AG04450 (cell line): ENCODE measurements around the gene DLX3. TPM values are rescaled to one million over a fixed set of nuclear protein-coding genes. Genes with fewer than 3 reads are reported as not detected.

Experiments
- CTCF ChIA-PET: fragments of 300-600, 350-600 bp; formaldehyde crosslinking; extraction: SDS; loops from one replicate; lab custom pipeline; 2022; ENCODE audit warnings: antibody characterized with exemption, inconsistent platforms; lab: Charles Lee
- POLR2A ChIA-PET: fragments of 350-600 bp; formaldehyde crosslinking; extraction: SDS; loops from one replicate; lab custom pipeline; 2021; ENCODE audit warnings: antibody characterized with exemption, inconsistent platforms; lab: Yijun Ruan, JAX
- DNase-seq: peaks from one replicate; pipeline ENCODE4 v3.0.0-alpha.2; 2011; ENCODE audit warnings: low read depth, low spot score
- H3K27ac ChIP-seq: one replicate; pipeline ENCODE4 v1.5.1; 2012; ENCODE audit warnings: low read depth, low read length, control low read depth
- H3K27me3 ChIP-seq: one replicate; pipeline ENCODE4 v1.6.0; 2012; ENCODE audit warnings: low read length; ENCODE audit not compliant: control insufficient read depth, insufficient read depth
- H3K4me3 ChIP-seq: 2 replicates; pipeline ENCODE4 v1.5.1; 2011; ENCODE audit warnings: mild to moderate bottlenecking, low read depth, low read length, control low read depth
- H3K9me3 ChIP-seq: 2 replicates; pipeline ENCODE4 v1.5.1; 2012; ENCODE audit warnings: low read length; ENCODE audit not compliant: control insufficient read depth, insufficient read depth
- polyA plus RNA-seq: library from polyadenylated mRNA; depleted of rRNA; stranded (reverse); fragments of >200 nt; gene quantifications from 2 replicates; pipeline ENCODE4 v1.2.3, GENCODE V29; 2011
- TF ChIP-seq, protein P1 (sequence below): IDR thresholded peaks from 2 replicates; pipeline ENCODE4 v1.5.1; 2011; ENCODE audit warnings: low read depth, low read length, control low read depth, inconsistent platforms

The DLX3 gene
- polyA plus RNA-seq, 1 experiment, result not detected

DNA sequence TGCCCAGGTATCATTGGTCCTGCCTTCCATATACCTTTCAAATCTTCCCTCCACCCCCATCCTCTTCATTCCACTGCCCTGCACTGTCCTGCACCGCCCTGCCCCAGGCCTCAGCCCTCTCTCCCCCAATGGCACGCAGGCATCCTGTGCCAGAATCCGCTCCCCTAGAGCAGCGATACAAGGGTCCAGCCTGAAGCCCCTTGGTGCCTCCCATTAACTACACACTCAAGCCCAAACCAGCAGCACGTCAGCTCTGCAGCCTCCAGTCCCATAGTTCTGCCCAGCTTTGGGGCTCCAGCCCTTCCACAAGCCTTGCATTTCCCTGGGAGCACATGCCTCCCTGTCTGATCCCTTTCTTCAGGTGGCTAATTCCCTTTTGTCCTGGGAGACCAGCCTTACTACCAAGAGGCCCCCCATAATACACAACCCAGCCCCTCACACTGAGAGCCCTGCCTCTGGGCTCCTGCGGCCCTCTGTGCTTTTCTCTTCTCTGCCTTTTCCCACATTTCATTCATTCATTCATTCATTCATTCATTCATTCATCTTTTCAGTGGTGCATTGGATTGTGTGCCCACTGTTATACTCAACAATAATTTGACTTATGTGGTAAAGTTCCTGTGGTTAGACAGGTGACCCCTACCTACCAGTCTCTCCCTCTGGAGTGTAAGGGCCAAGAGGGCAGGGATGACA, 26.8 kb upstream of the DLX3 start:
- no peak overlapping the region for H3K4me3 ChIP-seq
- H3K9me3 ChIP-seq, result no peaks in the 10 kb centered on the region
- H3K27me3 ChIP-seq, result peaks cover 3% of the 10 kb centered on the region
- ChIA-PET CTCF (interaction anchor here (1.0 to 2.2 kb wide), 4 partner anchors 24 to 72 kb away, joined by 6 to 11 read pairs (median 8); partner anchors contain the start of gene PDK2), POLR2A (no interaction called here)
- no peak for DNase-seq
- no peak overlapping the region for H3K27ac ChIP-seq
- TF ChIP-seq, protein P1, sequence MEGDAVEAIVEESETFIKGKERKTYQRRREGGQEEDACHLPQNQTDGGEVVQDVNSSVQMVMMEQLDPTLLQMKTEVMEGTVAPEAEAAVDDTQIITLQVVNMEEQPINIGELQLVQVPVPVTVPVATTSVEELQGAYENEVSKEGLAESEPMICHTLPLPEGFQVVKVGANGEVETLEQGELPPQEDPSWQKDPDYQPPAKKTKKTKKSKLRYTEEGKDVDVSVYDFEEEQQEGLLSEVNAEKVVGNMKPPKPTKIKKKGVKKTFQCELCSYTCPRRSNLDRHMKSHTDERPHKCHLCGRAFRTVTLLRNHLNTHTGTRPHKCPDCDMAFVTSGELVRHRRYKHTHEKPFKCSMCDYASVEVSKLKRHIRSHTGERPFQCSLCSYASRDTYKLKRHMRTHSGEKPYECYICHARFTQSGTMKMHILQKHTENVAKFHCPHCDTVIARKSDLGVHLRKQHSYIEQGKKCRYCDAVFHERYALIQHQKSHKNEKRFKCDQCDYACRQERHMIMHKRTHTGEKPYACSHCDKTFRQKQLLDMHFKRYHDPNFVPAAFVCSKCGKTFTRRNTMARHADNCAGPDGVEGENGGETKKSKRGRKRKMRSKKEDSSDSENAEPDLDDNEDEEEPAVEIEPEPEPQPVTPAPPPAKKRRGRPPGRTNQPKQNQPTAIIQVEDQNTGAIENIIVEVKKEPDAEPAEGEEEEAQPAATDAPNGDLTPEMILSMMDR, result no peak

DNA sequence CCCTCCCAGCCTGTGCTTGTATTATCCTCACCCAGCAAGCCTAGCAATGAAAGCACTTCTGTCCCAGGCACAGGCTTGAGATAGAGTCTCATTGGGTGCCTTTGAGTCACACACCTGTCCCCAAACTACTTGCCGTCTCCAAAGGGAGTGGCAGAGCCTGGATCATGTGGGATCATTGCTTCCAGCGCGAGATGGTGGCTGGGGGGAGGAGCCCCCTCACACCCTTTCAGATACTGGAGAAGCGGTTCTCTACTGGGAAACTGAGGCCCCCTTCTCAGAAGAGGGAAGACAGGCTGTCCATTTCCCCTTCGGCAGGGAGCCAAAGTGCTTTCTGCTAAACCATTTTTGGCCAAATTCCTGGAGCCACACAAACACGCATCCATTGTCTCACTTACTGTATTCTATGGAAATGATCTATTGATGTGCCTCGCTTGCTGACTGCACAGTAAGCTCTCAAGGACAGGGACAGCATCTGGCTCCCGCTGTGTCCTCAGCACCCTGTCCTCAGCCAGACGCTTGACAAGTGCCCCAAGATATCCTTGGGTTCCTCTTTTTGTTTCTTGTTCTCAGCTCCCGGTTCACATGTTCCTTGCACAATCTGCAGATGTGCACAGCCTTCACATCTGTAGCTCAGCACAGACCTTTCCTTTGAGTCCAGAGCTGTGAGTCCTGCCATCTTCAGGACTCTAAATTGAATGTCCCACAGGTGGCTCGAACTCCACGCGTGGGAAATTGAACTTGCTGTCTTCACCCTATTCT, 26.0 kb upstream of the DLX3 start:
- H3K9me3 ChIP-seq, result no peaks in the 10 kb centered on the region
- TF ChIP-seq, protein P1, result no peak
- H3K27ac ChIP-seq, result no peak overlapping the region
- ChIA-PET POLR2A (no interaction called here), CTCF (interaction anchor here (0.6 to 2.2 kb wide), 5 partner anchors 23 to 277 kb away, joined by 3 to 11 read pairs (median 6); no protein-coding TSS in a partner anchor)
- H3K4me3 ChIP-seq, result no peak overlapping the region
- DNase-seq, result no peak
- H3K27me3 ChIP-seq, result peaks cover 3% of the 10 kb centered on the region

DNA sequence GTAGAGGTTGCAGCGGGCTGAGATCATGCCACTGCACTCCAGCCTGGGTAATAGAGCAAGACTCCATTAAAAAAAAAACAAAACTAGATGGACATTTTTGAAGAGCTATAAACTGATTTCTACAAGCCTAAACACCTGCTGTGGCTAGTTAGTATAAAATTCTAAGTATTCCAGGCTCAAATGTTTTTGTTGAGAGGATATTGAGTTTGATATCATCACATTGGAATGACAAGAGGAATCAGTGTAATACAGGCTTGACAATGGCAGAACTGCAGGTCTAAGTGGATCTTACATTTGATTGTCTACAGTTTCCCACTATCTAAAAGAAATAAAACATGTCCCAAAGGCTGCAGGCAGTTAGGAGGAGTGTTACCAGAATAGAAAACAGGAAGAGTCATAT, 23.9 kb upstream of the DLX3 start:
- Histone ChIP-seq H3K27me3 (peaks cover 5% of the 10 kb centered on the region), H3K4me3 (no peak overlapping the region), H3K9me3 (peaks cover 8% of the 10 kb centered on the region), H3K27ac (no peak overlapping the region)
- ChIA-PET CTCF (interaction anchor here (1.1 to 1.6 kb wide), 2 partner anchors 68 to 75 kb away, joined by 3 to 4 read pairs; no protein-coding TSS in a partner anchor), POLR2A (no interaction called here)
- no peak for DNase-seq
- TF ChIP-seq, protein P1, result no peak

DNA sequence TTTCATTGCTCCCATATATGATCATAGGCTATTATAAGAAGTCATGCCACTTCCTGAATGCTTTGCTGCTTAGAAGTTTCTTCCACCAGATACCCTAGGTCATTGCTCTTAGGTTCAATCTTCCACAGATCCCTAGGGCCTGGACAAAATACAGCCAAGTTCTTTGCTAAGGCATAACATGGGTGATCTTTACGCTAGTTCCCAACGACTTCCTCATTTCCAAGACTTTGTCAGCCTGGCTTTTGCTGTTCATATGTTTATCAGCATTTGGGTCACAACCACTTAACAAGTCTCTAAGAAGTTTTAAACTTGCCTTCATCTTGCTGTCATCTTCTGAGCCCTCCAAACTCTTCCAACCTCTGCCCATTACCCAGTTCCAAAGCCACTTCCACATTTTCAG, 20.1 kb upstream of the DLX3 start:
- H3K4me3 ChIP-seq, result no peak overlapping the region
- no peak for DNase-seq
- TF ChIP-seq, protein P1, result no peak
- ChIA-PET POLR2A (interaction anchor here (0.7 kb wide), 1 partner anchor 88 kb away, joined by 3 read pairs; no protein-coding TSS in a partner anchor), CTCF (interaction anchor here (1.1 to 5.7 kb wide), 2 partner anchors 9 to 17 kb away, joined by 6 to 30 read pairs; no protein-coding TSS in a partner anchor)
- H3K27me3 ChIP-seq, result peaks cover 12% of the 10 kb centered on the region
- peaks cover 17% of the 10 kb centered on the region for H3K9me3 ChIP-seq
- no peak overlapping the region for H3K27ac ChIP-seq
